H1 (cell line): ENCODE data around the gene B3GALT4. TPM values are rescaled to one million over a fixed set of nuclear protein-coding genes. Genes with fewer than 3 reads are reported as not detected.
A peak's percentile ranks its signal among the peaks of the same experiment; 100 is the strongest.

Experiments
- CTCF ChIA-PET: fragments of 300-600 bp; sonication (Branson Sonifier 250); formaldehyde crosslinking; loops from one replicate; lab custom pipeline; 2021; ENCODE audit not compliant: partially characterized antibody; lab: Charles Lee
- POLR2A ChIA-PET: fragments of 300-600 bp; sonication (Branson Sonifier 250); formaldehyde crosslinking; loops from one replicate; lab custom pipeline; 2021; ENCODE audit warnings: inconsistent platforms; ENCODE audit not compliant: partially characterized antibody; lab: Charles Lee
- DNase-seq, 2 experiments: peaks; one replicate each; pipeline versions ENCODE4 v3.0.0 to v3.0.0-alpha.2; 2010 to 2022; ENCODE audit warnings: low spot score in 2 of 2, low read depth in 1 of 2, mixed read lengths in 1 of 2
- FAIRE-seq: peaks from 2 replicates; lab custom pipeline; 2011; peaks lifted over from hg19 to GRCh38; lab: Jason Lieb, UNC
- H2AFZ ChIP-seq: 2 replicates; pipeline ENCODE4 v1.8.1; 2012; ENCODE audit warnings: low read length, inconsistent platforms
- H2AK5ac ChIP-seq: 2 replicates; pipeline ENCODE4 v1.6.1; 2013; ENCODE audit warnings: low read depth, low read length
- H2BK120ac ChIP-seq: replicated peaks from 2 replicates; pipeline ENCODE3; 2013; ENCODE audit warnings: low read depth, low read length, inconsistent platforms
- H2BK12ac ChIP-seq: 2 replicates; pipeline ENCODE4 v1.6.1; 2013; ENCODE audit warnings: low read depth, low read length
- H2BK15ac ChIP-seq: 2 replicates; pipeline ENCODE4 v1.6.1; 2013; ENCODE audit warnings: low read length
- H2BK20ac ChIP-seq: 2 replicates; pipeline ENCODE4 v1.6.1; 2013; ENCODE audit warnings: low read length
- H2BK5ac ChIP-seq: 2 replicates; pipeline ENCODE4 v1.6.1; 2013; ENCODE audit warnings: low read depth, low read length
- H3K14ac ChIP-seq: 2 replicates; pipeline ENCODE4 v1.6.1; 2013; ENCODE audit warnings: inconsistent platforms; ENCODE audit not compliant: insufficient read length
- H3K18ac ChIP-seq: 2 replicates; pipeline ENCODE4 v1.6.1; 2013; ENCODE audit warnings: low read length; ENCODE audit errors: extremely low read depth
- H3K23ac ChIP-seq: 2 replicates; pipeline ENCODE4 v1.6.1; 2013; ENCODE audit warnings: inconsistent platforms; ENCODE audit not compliant: insufficient read length
- H3K23me2 ChIP-seq: 2 replicates; pipeline ENCODE4 v1.6.1; 2013; ENCODE audit warnings: low read depth, low read length
- H3K27ac ChIP-seq: 2 replicates; pipeline ENCODE4 v1.6.1; 2011; ENCODE audit warnings: low read depth, low read length, inconsistent platforms
- H3K27me3 ChIP-seq, 4 experiments: replicated peaks in 1 of 4; 1 replicate in 1 of 4; 2 replicates in 3 of 4; pipeline versions ENCODE4 v1.6.1 to v1.8.1; 2011 to 2013; ENCODE audit warnings: low read length in 3 of 4, mild to moderate bottlenecking in 3 of 4, inconsistent platforms in 2 of 4, mixed read lengths in 2 of 4, moderate library complexity in 1 of 4; ENCODE audit not compliant: control insufficient read depth in 3 of 4, insufficient read depth in 3 of 4; ENCODE audit errors: extremely low read depth in 1 of 4
- H3K36me3 ChIP-seq, 4 experiments: 2 replicates each; pipeline versions ENCODE4 v1.6.1 to v1.8.1; 2011 to 2013; ENCODE audit warnings: mild to moderate bottlenecking in 4 of 4, low read length in 3 of 4, moderate library complexity in 2 of 4, control low read depth in 1 of 4, inconsistent platforms in 1 of 4; ENCODE audit not compliant: insufficient read depth in 4 of 4, control insufficient read depth in 2 of 4
- H3K4ac ChIP-seq: replicated peaks from 2 replicates; pipeline ENCODE3; 2013; ENCODE audit warnings: low read length, low read depth, mixed read lengths, inconsistent platforms; ENCODE audit not compliant: insufficient read length
- H3K4me1 ChIP-seq, 4 experiments: replicated peaks in 1 of 4; 1 replicate in 1 of 4; 2 replicates in 3 of 4; pipeline versions ENCODE4 v1.6.1 to v1.8.1; 2011 to 2013; ENCODE audit warnings: low read length in 3 of 4, inconsistent platforms in 2 of 4, mixed read lengths in 1 of 4; ENCODE audit not compliant: insufficient read depth in 4 of 4, control insufficient read depth in 3 of 4
- H3K4me2 ChIP-seq, 2 experiments: 2 replicates each; pipeline versions ENCODE4 v1.6.1 to v1.8.1; 2011 to 2013; ENCODE audit warnings: low read depth in 2 of 2, low read length in 2 of 2, control low read depth in 1 of 2, inconsistent platforms in 1 of 2, mild to moderate bottlenecking in 1 of 2; ENCODE audit not compliant: insufficient read depth in 1 of 2
- H3K4me3 ChIP-seq, 4 experiments: fragments of 200-600, 300-600 bp in 1 of 4; sonication (generic), shearing (Covaris generic), sonication (Bioruptor Twin) in 1 of 4; 2 replicates each; pipeline versions ENCODE4 v1.5.1 to v1.8.1; 2011 to 2016; ENCODE audit warnings: low read length in 4 of 4, low read depth in 3 of 4, control low read depth in 2 of 4, inconsistent platforms in 2 of 4, mild to moderate bottlenecking in 2 of 4, mixed read lengths in 1 of 4, moderate library complexity in 1 of 4; ENCODE audit not compliant: insufficient read depth in 2 of 4; ENCODE audit errors: extremely low read depth in 1 of 4
- H3K56ac ChIP-seq: replicated peaks from 2 replicates; pipeline ENCODE3; 2013; ENCODE audit warnings: low read depth, mild to moderate bottlenecking, mixed read lengths, low read length, inconsistent platforms; ENCODE audit not compliant: insufficient read length
- H3K79me1 ChIP-seq: 2 replicates; pipeline ENCODE4 v1.6.1; 2013; ENCODE audit warnings: low read depth, low read length, control low read depth
- H3K79me2 ChIP-seq, 2 experiments: 2 replicates each; pipeline versions ENCODE4 v1.6.1 to v1.8.1; 2012 to 2013; ENCODE audit warnings: low read length in 2 of 2, mild to moderate bottlenecking in 2 of 2, inconsistent platforms in 1 of 2; ENCODE audit not compliant: insufficient read depth in 2 of 2, control insufficient read depth in 1 of 2
- H3K9ac ChIP-seq, 4 experiments: replicated peaks in 1 of 4; 1 replicate in 1 of 4; 2 replicates in 3 of 4; pipeline versions ENCODE4 v1.6.1 to v1.8.1; 2011 to 2013; ENCODE audit warnings: low read depth in 3 of 4, low read length in 3 of 4, control low read depth in 2 of 4, mild to moderate bottlenecking in 2 of 4, moderate library complexity in 2 of 4, inconsistent platforms in 1 of 4; ENCODE audit errors: extremely low read depth in 1 of 4
- H3K9me3 ChIP-seq, 2 experiments: 2 replicates each; pipeline versions ENCODE4 v1.6.1 to v1.8.1; 2012 to 2013; ENCODE audit warnings: mild to moderate bottlenecking in 2 of 2, moderate library complexity in 2 of 2, control low read depth in 1 of 2, inconsistent platforms in 1 of 2, low read depth in 1 of 2, low read length in 1 of 2, mixed read lengths in 1 of 2; ENCODE audit not compliant: insufficient read depth in 2 of 2
- H4K20me1 ChIP-seq, 2 experiments: replicated peaks in 1 of 2; 2 replicates each; pipeline versions ENCODE3 to v1.8.1; 2011 to 2013; ENCODE audit warnings: inconsistent platforms in 2 of 2, low read length in 2 of 2, mild to moderate bottlenecking in 1 of 2; ENCODE audit not compliant: insufficient read depth in 2 of 2, control insufficient read depth in 1 of 2
- H4K5ac ChIP-seq: 2 replicates; pipeline ENCODE4 v1.6.1; 2013; ENCODE audit warnings: low read length, low read depth, mixed read lengths, inconsistent platforms; ENCODE audit not compliant: insufficient read length
- H4K8ac ChIP-seq: 2 replicates; pipeline ENCODE4 v1.8.0; 2013; ENCODE audit warnings: mild to moderate bottlenecking, moderate library complexity, low read length, inconsistent platforms; ENCODE audit not compliant: insufficient read depth; ENCODE audit errors: extremely low read depth
- H4K91ac ChIP-seq: replicated peaks from 2 replicates; pipeline ENCODE3; 2013; ENCODE audit warnings: low read length, mixed read lengths, inconsistent platforms; ENCODE audit not compliant: insufficient read length
- GABPA ChIP-seq: IDR thresholded peaks from 2 replicates; pipeline ENCODE4 v1.6.1; 2011; ENCODE audit warnings: mild to moderate bottlenecking, low read length, moderate library complexity, borderline replicate concordance; ENCODE audit not compliant: insufficient read depth
- KDM1A ChIP-seq: fragments of 200-600, 300-600 bp; sonication (generic); IDR thresholded peaks from 2 replicates; pipeline ENCODE4 v1.7.1; 2016; ENCODE audit warnings: mild to moderate bottlenecking, low read length, borderline replicate concordance
- SIN3A ChIP-seq, 2 experiments: IDR thresholded peaks in 1 of 2; conservative IDR thresholded peaks in 1 of 2; 2 replicates each; pipeline ENCODE4 v1.6.1; 2011 to 2012; ENCODE audit warnings: low read length in 2 of 2, improper control_type of control experiment in 1 of 2, low read depth in 1 of 2, mild to moderate bottlenecking in 1 of 2
- SUZ12 ChIP-seq: fragments of 200-600 bp; sonication (generic); IDR thresholded peaks from 2 replicates; pipeline ENCODE4 v1.6.1; 2012; ENCODE audit warnings: mild to moderate bottlenecking, inconsistent platforms, low read length, moderate library complexity, mixed read lengths
- WGBS, 2 experiments: shearing (Covaris generic) in 1 of 2; methylation state at CpG; one replicate each; pipeline versions ENCODE4 v1.1.6 to v1.1.7; 2013 to 2015; ENCODE audit warnings: low lambda C conversion rate in 2 of 2, mixed read lengths in 2 of 2, inconsistent platforms in 1 of 2, low coverage in 1 of 2, missing lambda C conversion rate in 1 of 2; ENCODE audit not compliant: insufficient replicate concordance in 2 of 2, insufficient coverage in 1 of 2, insufficient read length in 1 of 2; ENCODE audit errors: extremely low coverage in 1 of 2, missing lambda C conversion rate in 1 of 2; 5-methylcytosine and 5-hydroxymethylcytosine counted together
- polyA plus RNA-seq, 7 experiments: library from polyadenylated mRNA; depleted of rRNA in 3 of 7; stranded (reverse) in 5 of 7; unstranded in 2 of 7; fragments of >200 nt in 5 of 7; fragments of 200-250 nt in 2 of 7; gene quantifications; 1 replicate in 5 of 7; 2 replicates in 1 of 7; 4 replicates in 1 of 7; pipeline versions ENCODE4 v1.2.1 to v1.2.3, GENCODE V29; 2011 to 2013; ENCODE audit warnings: missing spikeins in 2 of 7, mixed read lengths in 2 of 7
- total RNA-seq: library from RNA; stranded (reverse); fragmentation: NEBNext Ultra II Directional; extraction: Animal tissue kit (Norgen Biotek cat#: 25700); gene quantifications from 2 replicates; pipeline ENCODE4 v1.2.1, GENCODE V29; 2021

The B3GALT4 gene
- total and polyA plus RNA-seq, 2 of the 8 experiments (the other 6 are each of a cell fraction or from before 2014, with no cell fraction given) = 2.2 to 3.0 TPM

GRCh38 chr6:33315793-33316602 lies 39.1 kb downstream of the B3GALT4 start:
- H3K79me1 ChIP-seq = no peaks in the 10 kb centered on the region; the same call in 1 of the 2 replicates
- peak overlapping the region; percentile 23; the same call in 1 of the 2 replicates for H2BK12ac ChIP-seq
- H3K4me3 ChIP-seq = no peak overlapping the region
- CTCF ChIA-PET = interaction anchor here (1.0 to 2.7 kb wide), 3 partner anchors 17 to 36 kb away, joined by 3 to 8 read pairs (median 3); partner anchors contain the start of gene RGL2
- H3K23ac ChIP-seq = no peak overlapping the region
- H3K79me2 ChIP-seq = peaks cover 0 to 17% of the 10 kb centered on the region in 2 experiments; a peak in 1 of 4 replicates
- H3K9me3 ChIP-seq = no peaks in the 10 kb centered on the region
- no peak overlapping the region for H2BK20ac ChIP-seq
- H2BK5ac ChIP-seq = peak overlapping the region; percentile 68; the same call in 1 of the 2 replicates
- H2BK15ac ChIP-seq = no peak overlapping the region; the same call in 1 of the 2 replicates
- H2AK5ac ChIP-seq = peak overlapping the region; percentile 88; the same call in 1 of the 2 replicates
- H3K27ac ChIP-seq = no peak overlapping the region
- H3K56ac ChIP-seq = no peak overlapping the region
- no peak overlapping the region for H2BK120ac ChIP-seq
- no peak overlapping the region for H4K5ac ChIP-seq
- peak overlapping the region in 1 of 2 experiments; percentile 95; a peak in 1 of 4 replicates for H3K4me2 ChIP-seq
- H3K18ac ChIP-seq = no peak overlapping the region
- no peaks in the 10 kb centered on the region for H3K27me3 ChIP-seq
- peaks cover 0 to 28% (median 17%) of the 10 kb centered on the region in 4 experiments; a peak in 6 of 7 replicates for H3K4me1 ChIP-seq
- peaks cover 26% of the 10 kb centered on the region for H3K23me2 ChIP-seq
- no peak for FAIRE-seq
- POLR2A ChIA-PET = interaction anchor here (0.6 to 6.3 kb wide), 8 partner anchors 15 to 426 kb away, joined by 3 to 30 read pairs (median 4); partner anchors contain the start of genes B3GALT4, RPS18 and VPS52
- no peak overlapping the region for H4K8ac ChIP-seq
- H2AFZ ChIP-seq = no peak overlapping the region
- DNase-seq = no peak
- no peak overlapping the region for H3K9ac ChIP-seq
- 86% methylated on average over 17 of the region's 17 CpGs; no CpG with 5 or more reads in 1 of the 2 experiments for WGBS, 2 experiments
- no peak overlapping the region for H3K14ac ChIP-seq
- no peak overlapping the region for H3K4ac ChIP-seq
- H4K20me1 ChIP-seq = peaks cover 0 to 5% of the 10 kb centered on the region in 2 experiments
- H3K36me3 ChIP-seq = peaks cover 8 to 27% (median 21%) of the 10 kb centered on the region in 4 experiments; a peak in 7 of 8 replicates
- no peak overlapping the region for H4K91ac ChIP-seq
- TF ChIP-seq KDM1A (no peak), GABPA (no peak), SUZ12 (no peak), SIN3A (conservative IDR thresholded peaks at IDR 0.05 in 1 of 2, IDR thresholded peaks at IDR 0.05 in 1 of 2; ENCODE audit: low read depth in 1 of 2, low read length in 2 of 2) (0 out of 4 replicates have a peak, but pooled peaks of 1 of the 2 experiments have one; percentile 4)
